RWPE1 (cell line): ENCODE results near the gene TMSB4X.

ENCODE experiments used
- CTCF ChIA-PET: fragments of 350-600 bp; sonication (Branson Sonifier 250); formaldehyde crosslinking; extraction: SDS; loops from one replicate; lab custom pipeline; 2021; lab: Yijun Ruan, JAX
- POLR2A ChIA-PET: fragments of 400-600 bp; formaldehyde crosslinking; extraction: SDS; loops from one replicate; lab custom pipeline; 2020; ENCODE audit warnings: antibody characterized with exemption; ENCODE audit not compliant: low non-redundant PET; lab: Yijun Ruan, JAX
- DNase-seq: peaks from one replicate; pipeline ENCODE4 v3.0.0; 2012; ENCODE audit warnings: low spot score
- H3K27ac ChIP-seq: fragments of 450-650 bp; 2 replicates; pipeline ENCODE4 v1.5.1; 2017
- TF ChIP-seq, protein P1 (sequence below): fragments of 450-650 bp; conservative IDR thresholded peaks from 2 replicates; pipeline ENCODE4 v1.5.1; 2017; ENCODE audit warnings: low read depth, mild to moderate bottlenecking

The TMSB4X gene

DNA sequence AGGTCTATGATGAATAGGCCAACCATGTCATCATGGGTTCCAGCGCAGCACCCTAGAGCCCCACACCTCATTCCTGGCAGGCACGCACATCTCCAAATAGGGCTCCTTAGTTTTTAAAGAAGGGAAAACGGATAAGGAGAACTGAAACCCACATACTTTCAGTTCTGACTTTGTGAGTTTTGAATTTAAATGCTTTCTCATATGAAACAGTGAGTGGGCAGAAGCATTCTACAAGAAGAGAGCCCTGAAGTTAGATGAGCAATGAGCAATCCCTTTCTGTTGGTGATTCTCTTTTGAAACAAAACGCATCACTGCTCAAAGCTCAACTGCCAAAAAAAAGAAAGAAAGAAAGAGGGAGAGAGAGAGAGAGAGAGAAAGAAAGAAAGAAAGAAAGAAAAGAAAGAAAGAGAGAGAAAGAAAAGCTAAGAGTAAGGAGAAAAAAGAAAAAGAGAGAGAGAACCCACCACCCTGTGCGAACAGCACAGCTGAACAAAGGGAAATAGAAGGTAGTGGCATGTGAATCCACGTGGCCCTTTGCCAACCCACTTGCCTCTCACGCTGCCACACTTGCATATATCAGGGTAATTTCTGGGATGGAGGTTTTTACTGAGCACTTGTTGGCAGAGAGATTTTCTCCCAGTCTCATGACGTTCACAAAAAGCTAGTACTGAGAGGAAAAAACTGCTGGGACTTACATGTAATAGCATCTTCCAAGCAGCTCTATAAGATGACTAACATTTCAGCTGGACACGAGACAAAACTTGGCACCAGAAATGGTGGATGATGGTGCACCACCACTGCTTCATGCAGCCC is 31.0 kb downstream of the TMSB4X start:
- ChIA-PET POLR2A (interaction anchor here (0.6 kb wide), 1 partner anchor 31 kb away, joined by 3 read pairs; the partner anchor contains the start of gene TMSB4X), CTCF (interaction anchor here (0.6 kb wide), 2 partner anchors 112 to 557 kb away, joined by 3 read pairs; no protein-coding TSS in a partner anchor)
- no peak for DNase-seq
- TF ChIP-seq, protein P1, sequence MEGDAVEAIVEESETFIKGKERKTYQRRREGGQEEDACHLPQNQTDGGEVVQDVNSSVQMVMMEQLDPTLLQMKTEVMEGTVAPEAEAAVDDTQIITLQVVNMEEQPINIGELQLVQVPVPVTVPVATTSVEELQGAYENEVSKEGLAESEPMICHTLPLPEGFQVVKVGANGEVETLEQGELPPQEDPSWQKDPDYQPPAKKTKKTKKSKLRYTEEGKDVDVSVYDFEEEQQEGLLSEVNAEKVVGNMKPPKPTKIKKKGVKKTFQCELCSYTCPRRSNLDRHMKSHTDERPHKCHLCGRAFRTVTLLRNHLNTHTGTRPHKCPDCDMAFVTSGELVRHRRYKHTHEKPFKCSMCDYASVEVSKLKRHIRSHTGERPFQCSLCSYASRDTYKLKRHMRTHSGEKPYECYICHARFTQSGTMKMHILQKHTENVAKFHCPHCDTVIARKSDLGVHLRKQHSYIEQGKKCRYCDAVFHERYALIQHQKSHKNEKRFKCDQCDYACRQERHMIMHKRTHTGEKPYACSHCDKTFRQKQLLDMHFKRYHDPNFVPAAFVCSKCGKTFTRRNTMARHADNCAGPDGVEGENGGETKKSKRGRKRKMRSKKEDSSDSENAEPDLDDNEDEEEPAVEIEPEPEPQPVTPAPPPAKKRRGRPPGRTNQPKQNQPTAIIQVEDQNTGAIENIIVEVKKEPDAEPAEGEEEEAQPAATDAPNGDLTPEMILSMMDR, result no peak
- H3K27ac ChIP-seq, result no peak overlapping the region

DNA sequence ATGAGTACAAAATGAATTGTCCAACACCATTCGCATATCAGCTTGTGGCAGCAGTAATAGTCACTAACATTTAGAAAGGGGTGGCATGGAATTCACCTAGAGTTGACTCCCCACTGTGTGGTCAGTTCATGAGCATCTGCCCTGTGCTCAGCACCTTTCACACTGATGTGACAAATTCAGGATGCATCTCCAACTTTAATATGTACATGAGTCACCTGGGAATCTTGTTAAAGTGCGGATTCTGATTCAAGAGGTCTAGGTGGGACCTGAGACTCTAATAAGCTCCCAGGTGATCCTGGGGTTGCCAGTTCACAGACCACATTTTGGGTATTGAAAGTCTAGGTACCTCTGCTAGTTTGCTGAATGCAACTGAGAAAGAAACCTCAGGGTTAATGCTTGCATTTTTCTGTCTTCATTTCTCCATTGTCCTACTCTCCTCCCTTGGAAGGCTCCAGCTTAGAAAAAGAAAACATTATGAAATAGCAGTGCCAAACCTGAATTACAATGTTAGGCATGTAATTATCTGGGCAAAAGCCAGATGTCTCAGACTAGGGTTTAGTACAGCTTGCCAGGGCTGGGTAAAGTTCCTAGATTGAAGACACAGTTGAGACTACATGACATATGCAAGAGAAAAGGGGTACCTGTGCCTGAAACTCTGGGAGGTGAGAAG is 32.7 kb downstream of the TMSB4X start:
- DNase-seq, result no peak
- TF ChIP-seq, protein P1, result no peak
- ChIA-PET POLR2A (no interaction called here), CTCF (no interaction called here)
- peak overlapping the region; percentile 51 for H3K27ac ChIP-seq

DNA sequence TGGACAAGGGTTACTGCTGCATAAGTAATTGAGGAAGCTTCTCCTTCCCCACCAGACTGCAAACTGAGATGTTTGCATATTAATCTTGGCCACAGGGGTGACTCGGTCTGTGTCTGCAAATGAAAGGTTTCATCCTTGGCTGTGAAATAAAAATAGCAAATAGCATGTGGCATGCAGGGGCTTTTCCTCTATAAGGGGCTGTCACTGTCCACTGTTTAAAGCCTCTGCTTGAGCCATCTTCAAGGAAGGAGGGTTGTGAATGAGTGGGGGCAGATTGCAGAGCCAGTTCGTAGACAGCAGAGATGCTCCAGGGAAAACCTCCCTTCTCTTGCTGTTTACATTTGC is 33.3 kb downstream of the TMSB4X start:
- TF ChIP-seq, protein P1, result no peak
- ChIA-PET CTCF (no interaction called here), POLR2A (no interaction called here)
- no peak for DNase-seq
- peak overlapping the region; percentile 51; the same call in 1 of the 2 replicates for H3K27ac ChIP-seq

DNA sequence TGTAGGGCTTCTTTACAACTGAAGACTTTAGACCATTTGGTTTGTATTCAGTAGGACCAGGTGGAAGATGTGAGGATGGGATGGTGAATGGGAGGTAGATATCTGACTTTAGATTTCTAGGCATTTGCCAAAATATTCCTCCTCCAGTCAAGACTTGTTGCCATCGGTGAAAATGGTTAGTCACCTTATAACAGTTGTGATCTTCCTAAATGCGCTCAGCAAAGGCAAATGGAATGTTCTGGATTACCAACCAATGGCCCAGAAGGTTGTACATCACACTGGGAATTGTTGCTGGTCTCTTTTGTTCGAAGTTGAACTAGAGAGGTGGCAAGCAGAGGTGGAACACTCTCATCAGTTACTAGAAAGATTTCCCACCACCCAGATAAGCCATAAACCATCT is 33.9 kb downstream of the TMSB4X start:
- CTCF ChIA-PET, result no interaction called here
- TF ChIP-seq, protein P1, result no peak
- POLR2A ChIA-PET, result no interaction called here
- no peak for DNase-seq
- peak overlapping the region; percentile 46; the same call in 1 of the 2 replicates for H3K27ac ChIP-seq

DNA sequence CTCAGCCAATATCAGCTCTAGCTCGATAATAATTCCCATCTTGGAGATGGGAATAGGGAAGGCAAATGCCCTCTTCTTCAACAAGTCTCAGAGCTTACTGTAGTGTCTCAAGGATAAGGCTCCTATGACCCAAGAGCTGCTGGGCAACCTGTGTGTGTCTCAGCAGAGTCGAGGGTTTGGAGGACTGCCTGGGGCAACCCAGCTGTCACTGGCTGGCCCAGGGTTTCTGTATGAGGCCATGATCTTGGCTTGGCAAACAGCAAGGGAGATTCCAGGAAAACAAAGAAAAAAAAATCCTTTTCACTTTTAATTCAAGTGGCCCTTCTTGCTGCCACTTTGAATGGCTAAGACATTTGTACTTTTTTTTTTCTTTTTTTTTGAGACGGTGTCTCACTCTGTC is 34.4 kb downstream of the TMSB4X start:
- ChIA-PET CTCF (no interaction called here), POLR2A (no interaction called here)
- TF ChIP-seq, protein P1, result no peak
- H3K27ac ChIP-seq, result peak overlapping the region; percentile 46
- no peak for DNase-seq

DNA sequence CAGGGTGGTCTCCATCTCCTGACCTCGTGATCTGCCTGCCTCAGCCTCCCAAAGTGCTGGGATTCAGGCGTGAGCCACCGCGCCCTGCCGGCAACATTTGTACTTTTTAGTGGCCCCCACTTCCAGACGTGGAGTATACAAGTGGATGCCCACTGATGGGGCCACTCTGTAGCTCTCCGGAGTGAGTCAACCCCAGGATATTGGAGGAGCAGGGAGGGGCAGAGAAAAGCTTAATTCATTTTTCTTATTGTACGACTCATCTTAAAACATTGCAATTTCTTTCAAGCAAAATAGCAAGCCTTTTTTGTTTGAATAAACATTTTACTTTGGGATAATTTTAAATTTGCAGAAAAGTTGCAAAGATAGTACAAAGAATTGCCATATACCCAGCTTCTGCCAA is 34.9 kb downstream of the TMSB4X start:
- TF ChIP-seq, protein P1, result no peak
- CTCF ChIA-PET, result interaction anchor here (0.6 kb wide), 1 partner anchor 11 kb away, joined by 4 read pairs; no protein-coding TSS in a partner anchor
- no peak for DNase-seq
- POLR2A ChIA-PET, result no interaction called here
- peak overlapping the region; percentile 46 for H3K27ac ChIP-seq
